Medulla oblongata (tissue), 1 donor: ENCODE measurements around the gene RRP1B.
"Not testable (repeated sequence)": the region's sequence is repeated elsewhere in the genome, so short reads cannot be mapped to it uniquely, and the experiment has no call there.

Experiments used
- DNase-seq: peaks from one replicate; pipeline ENCODE4 v3.0.0-alpha.2; 2015; ENCODE audit errors: extremely low spot score

The RRP1B gene

DNA sequence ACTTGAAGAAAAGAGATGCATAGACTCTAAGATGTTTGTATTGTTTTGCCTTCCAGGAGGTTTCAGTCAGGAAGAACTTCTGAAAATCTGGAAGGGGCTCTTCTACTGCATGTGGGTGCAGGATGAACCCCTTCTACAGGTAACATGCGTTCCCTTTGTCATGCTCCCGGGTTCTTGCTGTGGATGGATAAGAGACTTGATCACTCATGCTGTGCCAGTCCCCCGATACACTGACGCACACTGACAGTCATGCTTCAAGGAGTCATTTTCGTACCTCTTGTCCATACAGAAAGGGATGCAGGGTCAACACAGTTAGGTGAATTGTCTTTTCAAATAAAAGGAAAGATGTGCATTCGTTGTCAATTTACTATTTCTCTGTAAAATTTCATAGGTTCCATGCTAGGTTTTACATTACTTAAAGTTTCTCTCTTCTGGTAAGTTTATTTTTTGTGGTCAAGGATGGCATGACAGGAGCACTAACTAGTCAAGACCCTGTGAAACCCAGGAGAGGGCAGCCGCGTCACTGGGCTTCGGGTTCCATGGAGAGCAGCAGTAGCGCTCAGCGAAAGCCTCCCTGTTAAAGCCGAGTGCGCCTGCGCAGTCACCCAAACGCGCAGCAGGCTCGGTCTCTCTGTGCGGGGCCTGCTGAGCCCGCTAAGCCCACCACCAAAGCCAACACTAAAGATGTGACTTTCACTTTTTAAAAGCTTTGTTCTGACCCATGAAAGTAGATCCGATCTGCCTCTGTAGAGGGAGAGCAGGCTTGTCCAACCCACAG, 10.7 kb downstream of the RRP1B start:
- no peak for DNase-seq

DNA sequence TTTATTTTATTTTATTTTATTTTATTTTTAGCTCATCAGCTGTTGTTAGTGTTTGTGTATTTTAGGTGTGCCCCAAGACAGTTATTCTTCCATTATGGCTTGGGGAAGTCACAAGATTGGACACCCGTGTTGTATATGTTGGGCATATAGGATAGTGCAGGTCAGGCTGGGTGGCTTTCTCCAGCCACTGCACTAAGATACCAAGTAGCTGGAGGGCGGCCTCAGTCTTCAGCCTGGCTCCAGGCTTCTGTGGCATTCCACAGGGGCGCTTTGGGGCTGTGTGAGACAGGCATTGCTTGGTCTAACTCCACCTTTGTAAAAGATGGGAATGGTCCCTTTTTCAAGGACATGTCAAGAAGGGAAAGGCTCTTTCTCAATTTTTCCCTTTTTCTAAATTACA, 16.5 kb downstream of the RRP1B start:
- no peak for DNase-seq

DNA sequence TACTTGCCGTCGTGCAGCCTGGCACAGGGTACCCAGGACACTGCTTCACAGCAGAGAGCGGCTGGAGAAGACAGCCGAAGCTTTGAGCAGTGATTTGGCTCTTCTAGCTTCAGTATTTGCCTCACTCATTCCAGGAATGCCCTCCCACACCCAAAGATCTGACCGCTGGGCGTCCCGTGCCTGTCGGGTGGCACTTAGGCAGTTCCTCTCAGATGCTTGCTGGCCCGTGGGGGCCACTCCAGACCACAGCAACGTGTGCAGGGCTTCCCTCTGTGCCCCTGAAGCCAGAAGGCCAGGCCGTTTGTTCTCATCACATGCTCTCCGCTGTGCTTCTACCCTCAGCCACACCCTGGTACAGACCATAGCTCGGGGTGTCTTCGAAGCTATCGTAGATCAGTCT, 17.0 kb downstream of the RRP1B start:
- no peak for DNase-seq

DNA sequence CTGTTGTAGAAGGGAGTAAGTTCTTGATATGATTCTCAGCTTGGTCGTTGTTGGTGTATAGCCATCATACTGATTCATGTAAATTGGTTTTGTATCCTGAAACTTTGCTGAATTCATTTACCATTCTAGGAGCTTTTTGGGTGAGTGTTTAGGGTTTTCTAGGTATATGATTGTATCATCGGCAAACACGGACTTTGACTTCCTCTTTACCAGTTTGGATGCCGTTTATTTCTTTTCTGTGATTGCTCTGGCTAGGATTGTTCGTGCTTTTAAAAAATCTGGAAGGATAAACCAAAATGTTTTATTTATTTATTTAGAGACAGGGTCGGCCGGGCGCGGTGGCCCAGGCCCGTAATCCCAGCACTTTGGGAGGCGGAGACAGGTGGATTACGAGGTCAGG, 20.6 kb downstream of the RRP1B start:
- no peak for DNase-seq

DNA sequence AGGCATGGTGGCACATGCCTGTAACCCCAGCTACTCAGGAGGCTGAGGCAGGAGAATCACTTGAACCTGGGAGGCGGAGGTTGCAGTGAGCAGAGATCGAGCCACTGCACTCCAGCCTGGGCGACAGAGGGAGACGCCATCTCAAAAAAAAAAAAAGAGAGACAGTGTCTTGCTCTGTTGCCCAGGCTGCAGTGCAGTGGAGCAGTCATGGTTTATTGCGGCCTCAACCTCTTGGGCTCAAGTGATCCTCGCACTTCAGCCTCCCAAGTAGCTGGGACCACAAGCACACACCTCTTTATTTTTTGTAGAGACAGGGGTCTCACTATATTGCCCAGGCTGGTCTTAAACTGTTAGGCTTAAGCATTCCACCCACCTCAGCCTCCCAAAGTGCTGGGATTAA, 21.1 kb downstream of the RRP1B start:
- DNase-seq = not testable (repeated sequence)

DNA sequence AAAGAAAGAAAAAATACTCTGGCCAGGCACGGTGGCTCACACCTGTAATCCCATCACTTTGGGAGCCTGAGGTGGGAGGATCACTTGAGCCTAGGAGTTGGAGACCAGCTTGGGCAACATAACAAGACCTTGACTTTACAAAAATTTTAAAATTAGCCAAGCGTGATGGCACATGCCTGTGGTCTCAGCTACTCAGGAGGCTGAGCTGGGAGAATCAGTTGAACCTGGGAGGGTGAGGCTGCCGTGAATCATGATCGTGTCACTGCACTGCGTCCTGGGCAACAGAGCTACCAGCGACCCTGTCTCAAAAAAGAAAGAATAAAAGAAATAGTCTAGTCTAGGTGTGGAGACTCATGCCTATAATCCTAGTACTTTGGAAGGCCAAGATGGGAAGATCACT, 22.3 kb downstream of the RRP1B start:
- DNase-seq = no peak

DNA sequence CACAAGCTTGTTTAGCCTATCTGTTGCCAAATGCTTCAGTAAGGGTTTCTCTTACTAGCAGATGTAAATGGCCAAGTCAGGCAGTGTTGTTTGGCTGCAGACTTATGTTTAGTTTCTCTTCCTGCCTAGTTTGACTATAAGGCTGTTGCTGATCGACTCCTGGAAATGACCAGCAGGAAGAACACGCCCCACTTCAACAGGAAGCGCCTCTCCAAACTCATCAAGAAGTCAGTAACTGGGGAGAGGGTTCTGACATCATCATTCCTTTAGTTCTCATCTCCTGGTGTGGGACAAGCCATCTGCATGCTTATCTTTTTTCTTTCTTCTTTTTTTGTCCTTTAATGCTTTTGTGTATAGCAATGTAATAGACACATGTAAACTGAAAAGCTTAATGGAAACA, 25.1 kb downstream of the RRP1B start:
- DNase-seq = no peak

DNA sequence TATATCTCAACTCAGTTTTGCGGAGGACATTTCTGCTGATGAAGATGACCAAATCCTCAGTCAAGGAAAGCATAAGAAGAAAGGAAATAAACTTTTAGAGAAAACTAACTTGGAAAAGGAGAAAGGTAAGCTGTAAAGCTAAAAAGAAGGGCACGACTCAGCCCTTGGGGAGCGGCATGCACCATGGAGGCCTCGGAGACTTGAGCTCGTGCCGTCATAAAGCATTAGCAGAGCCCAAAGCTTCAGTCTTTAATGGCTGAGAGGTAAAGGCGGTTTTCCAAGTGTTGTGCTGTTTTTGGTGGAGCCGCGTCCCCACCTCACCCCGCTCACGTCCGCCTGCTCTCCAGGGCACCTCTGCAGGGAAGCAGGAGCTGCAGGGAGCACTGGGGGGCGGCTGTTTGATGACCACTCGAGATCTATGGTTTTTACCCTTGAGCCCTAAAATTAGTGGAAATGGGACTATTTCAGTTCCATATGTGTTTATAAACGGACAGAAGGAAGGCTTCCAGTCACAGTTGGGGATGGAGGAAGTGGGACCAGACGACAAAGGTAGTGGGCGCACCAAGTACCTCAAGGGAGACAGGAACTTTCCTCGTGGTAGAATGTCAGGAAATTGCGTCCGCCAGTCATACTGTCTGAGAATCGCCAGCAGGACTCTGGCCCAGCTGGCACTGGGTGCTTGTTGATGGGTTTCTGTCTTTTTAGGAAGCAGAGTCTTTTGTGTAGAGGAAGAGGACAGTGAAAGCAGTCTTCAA, 27.6 kb downstream of the RRP1B start:
- DNase-seq = peak; percentile 45

DNA sequence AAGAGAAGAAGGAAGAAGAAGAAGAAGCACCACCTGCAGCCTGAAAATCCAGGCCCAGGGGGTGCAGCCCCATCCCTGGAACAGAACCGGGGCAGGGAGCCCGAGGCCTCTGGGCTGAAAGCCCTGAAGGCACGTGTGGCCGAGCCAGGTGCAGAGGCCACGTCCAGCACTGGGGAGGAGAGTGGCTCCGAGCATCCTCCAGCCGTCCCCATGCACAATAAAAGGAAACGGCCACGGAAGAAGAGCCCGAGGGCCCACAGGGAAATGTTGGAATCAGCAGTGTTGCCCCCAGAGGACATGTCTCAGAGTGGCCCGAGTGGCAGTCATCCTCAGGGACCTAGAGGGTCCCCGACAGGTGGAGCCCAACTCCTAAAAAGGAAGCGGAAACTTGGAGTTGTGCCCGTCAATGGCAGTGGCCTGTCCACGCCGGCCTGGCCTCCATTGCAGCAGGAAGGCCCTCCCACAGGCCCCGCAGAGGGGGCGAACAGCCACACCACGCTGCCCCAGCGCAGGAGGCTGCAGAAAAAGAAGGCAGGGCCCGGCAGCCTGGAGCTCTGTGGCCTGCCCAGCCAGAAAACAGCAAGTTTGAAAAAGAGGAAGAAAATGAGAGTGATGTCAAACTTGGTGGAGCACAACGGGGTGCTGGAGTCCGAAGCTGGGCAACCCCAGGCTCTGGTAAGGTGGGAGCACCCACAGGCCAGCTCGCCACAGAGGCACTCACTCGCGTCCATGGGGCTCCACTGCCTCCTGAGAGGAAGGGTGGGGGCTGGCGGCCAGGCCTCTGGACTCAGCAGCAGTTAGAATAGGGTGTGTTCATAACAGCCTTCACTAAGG, 28.4 kb downstream of the RRP1B start:
- no peak for DNase-seq

DNA sequence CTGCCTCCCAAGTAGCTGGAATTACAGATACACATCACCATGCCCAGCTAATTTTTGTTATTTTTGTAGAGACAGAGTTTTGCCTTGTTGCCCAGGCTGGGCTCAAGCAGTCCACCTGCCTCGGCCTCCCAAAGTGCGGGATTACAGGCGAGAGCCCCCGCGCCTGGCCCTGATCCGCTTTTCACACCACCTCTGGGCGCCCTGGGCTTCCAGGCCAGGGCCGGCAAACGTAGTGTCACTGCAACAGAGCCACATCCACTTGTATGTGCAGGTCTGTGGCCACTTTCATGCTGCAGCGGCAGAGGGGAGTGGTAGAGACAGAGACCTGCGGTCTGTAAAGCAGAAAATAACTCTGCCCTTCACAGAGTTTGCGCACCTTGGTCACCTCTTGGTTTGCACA, 29.5 kb downstream of the RRP1B start:
- no peak for DNase-seq

DNA sequence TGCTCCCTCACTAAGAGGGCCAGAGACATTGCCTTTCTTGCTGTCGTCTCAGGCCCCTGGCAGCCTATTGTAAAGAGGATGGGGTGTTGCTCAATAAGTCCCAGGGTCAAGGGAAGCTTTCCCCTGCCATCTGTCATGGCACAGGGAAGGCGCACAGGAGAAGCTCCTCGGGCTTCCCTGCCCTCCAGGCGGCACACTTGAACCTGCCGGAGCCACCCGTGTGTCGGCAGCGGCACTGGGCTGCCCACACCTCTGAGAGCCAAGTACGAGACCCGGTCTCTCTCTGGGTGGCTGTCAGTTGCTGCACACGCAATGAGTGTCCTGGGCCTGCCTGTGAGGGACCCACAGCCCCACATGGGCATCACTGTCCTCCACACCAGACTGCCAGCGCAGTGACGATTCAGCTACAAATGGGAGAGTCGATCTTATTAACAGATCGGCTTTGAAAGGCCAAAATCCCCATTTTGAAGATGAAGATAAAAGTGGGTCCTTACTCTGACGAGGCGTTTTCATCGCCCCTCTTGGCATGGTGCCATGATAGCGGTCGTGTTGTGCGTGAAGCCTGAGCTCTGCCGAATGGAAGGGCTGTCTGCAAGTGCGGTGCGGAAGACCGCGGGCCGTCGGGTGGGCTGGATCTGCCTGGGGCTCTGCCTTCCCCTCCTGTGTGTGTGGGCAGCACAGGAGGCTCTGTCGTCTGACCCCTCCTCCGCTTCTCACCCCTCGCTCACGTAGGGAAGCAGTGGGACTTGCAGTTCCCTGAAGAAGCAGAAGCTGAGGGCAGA, 30.4 kb downstream of the RRP1B start:
- no peak for DNase-seq

DNA sequence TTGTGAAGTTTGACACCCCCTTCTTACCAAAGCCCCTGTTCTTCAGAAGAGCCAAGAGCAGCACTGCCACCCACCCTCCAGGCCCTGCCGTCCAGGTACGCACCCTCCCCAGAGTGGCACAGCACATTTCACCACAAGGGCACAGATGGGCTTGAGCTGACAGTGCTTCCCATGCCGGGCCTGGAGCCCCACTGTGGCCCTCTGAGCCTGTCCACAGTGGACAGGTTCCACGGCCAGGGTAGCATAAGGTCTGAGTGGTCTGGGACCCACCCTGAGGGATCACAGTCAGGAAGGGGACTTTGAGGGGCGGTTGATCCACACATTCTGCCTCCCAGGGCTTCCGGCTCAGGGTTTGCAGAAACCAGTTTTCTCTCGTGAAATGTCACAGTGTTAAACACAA, 31.0 kb downstream of the RRP1B start:
- DNase-seq = no peak

DNA sequence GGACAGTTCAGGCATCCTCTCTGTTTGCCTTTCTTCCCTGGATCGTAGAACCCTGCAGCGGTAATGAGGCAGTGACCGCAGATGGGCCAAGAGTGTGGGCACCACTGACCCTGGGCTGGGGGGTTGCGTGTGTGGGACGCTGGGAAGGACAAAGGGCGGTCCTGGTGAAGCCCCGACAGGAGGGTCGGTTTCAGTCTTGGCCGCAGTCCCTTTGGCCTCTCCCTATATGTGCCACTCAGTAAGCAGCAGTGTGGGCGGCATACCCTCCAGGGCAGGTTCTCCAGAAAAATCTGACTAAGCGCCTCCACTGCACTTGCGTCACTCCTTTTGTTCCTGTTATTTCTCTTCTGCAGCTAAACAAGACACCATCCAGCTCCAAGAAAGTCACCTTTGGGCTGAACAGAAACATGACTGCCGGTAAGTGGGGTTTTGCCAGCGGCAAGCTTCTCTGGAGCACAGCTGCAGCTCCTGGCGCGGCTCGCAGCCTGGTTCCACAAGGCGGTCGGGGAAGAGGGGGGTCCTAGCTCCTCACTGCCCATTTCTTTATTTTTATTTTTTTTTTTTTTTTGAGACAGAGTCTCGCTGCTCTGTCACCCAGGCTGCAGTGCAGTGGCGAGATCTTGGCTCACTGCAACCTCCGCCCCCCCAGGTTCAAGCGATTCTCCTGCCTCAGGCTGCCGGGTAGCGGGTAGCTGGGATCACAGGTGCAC, 31.9 kb downstream of the RRP1B start:
- no peak for DNase-seq

DNA sequence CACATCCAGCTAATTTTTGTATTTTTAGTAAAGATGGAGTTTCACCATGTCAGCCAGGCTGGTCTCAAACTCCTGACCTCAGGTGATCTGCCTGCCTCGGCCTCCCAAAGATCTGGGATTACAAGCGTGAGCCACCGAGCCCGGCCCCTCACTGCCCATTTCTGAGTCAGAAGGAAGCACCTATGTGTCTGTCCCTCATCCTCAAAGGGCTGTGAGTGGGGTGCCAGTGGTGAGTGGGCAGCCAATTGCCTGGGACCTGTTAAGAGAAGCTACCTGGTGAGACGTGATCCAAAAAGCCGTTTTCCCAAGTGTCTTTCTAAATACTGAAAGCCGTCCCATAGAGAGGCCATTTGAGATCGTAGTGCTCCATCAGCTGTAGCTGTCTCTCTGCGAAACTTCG, 32.4 kb downstream of the RRP1B start:
- no peak for DNase-seq

DNA sequence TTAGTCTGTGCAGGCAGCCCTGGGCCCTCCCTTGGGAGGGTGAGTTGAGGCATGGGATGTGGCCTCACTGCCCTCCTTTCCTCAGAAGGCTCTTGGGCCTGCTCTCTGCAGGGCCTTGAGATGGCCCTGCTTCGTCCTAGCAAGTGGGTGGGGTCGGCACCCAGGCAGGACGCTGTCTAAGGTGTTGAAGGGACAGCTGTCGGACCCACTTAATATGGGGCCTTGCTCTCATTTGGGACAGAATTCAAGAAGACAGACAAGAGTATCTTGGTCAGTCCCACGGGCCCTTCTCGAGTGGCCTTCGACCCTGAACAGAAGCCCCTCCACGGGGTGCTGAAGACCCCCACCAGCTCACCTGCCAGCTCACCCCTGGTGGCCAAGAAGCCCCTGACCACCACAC, 33.6 kb downstream of the RRP1B start:
- no peak for DNase-seq

DNA sequence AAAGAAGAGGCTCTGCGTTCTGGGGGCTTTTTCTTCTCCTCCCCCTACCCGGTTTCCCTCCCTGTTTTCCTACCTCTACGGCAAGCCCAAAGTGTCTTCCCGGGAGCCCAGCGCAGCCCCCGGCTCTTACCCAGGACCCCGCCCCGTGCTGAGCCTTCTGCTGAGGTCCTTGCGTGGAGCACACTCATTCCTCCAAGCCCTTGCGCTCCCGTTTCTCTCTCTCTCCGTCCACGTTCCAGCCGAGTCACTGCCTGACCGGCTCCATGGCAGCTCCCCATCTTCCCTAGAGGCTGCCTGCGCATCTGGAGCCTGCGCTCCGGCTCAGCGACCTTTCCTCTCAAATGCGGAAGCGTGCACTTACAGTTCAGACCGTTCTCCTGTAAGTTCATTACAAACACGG, 34.6 kb downstream of the RRP1B start:
- no peak for DNase-seq

DNA sequence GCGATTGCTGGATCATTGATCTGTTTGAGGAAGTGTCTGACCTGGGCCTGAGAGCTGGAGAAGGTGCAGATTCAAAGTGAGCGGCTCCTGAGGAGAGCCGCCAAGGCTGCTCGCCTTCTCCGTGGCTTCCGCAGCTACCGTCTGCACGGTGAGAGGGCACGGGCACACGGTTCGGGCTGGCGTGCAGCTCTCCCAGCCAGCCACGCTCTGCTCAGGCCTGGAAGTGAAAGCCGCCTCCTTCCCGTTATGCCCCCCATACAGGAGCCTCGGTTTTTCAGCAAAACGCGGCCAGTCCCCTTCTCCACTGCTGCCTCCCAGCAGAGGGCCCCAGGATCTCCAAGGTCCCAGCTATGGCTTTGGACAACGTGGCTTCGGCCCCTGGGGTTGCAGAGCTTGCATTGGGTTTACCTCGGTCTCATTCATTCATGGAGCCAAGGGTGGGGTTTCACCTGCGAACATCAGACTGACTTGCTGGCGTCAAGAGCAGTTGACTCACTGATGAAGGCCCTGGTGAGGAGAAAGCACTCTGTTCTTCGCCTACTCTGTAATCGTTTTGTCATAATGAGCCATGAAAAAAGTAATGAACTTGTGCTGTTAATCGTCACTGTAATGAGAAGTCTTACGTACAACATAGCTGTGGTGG, 35.2 kb downstream of the RRP1B start:
- no peak for DNase-seq

DNA sequence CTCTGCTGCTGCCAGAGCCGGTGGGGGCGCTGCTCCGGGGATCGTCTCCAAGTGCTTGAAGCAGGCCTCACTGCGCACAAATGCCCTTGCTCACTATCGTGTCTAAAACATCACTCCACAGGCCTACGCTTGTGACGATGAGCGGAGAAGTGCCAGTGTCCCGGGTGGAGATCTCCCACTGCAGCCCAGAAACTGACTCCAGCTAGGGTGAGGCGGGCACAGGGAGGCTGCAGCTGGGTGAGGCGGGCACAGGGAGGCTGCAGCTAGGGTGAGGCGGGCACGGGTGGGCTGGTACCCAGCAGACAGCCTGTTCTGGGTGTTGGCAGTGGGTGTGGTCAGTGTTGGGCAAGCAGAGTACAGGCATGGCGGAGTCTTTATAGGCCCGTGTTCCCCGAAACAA, 36.9 kb downstream of the RRP1B start:
- no peak for DNase-seq

DNA sequence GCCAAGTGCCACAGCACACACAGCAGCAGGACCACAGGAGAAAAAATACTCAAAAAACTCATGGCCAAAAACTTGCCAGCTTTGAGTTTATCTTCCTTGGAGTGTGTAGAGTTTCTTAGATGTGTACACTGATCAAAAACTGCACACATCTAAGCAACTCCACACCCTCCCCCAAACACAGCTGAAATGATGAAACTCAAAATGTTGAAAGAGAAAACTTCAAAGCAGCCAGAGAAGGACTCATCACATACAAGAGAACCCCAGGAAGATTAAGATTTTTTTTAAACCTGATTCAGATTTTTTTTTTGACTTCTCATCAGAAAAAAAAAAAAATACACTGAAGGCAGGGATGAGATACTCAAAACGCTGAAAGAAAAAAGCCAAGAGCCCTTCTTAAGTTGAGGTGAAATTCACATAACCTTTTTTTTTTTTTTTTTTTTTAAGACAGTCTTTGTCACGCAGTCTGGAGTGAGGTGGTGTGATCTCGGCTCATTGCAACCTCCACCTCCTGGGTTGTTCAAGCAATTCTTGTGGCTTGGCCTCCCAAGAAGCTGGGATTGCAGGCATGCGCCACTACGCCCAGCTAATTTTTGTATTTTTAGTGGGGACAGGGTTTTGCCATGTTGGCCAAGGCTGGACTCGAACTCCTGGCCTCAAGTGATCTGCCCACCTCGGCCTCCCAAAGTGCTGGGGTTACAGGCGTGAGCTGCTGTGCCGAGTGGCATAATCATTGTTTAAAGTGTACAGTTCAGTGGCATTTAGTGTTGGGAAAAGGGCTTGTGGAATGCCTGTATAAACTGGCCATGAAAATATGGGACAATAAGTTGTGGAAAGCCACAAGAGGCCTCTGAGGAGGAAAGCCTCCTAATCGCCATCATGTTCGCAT, 38.6 kb downstream of the RRP1B start:
- no peak for DNase-seq

DNA sequence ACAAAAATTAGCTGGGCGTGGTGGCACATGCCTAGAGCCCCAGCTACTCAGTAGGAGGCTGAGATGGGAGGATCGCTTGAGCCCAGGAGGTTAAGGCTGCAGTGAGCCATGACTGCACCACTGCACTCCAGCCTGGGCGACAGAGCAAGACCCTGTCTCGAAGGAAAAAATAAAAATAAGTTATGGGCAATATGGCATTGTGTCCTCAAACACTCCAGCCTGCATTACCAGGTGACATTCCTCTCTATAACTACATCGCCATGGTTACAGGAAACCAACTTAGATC, 40.1 kb downstream of the RRP1B start:
- DNase-seq = not testable (repeated sequence)
